H1 (cell line): ENCODE results near the gene DOCK1.

Experiments
- BCL11A ChIP-seq, 2 experiments: IDR thresholded peaks; one replicate each; pipeline ENCODE4 v1.6.1; 2011; ENCODE audit warnings: low read depth in 2 of 2, low read length in 2 of 2, mild to moderate bottlenecking in 2 of 2
- CTCF ChIP-seq, 3 experiments: IDR thresholded peaks; 1 replicate in 2 of 3; 2 replicates in 1 of 3; pipeline versions ENCODE4 v1.5.1 to v1.6.1; 2011; ENCODE audit warnings: low read length in 3 of 3, mild to moderate bottlenecking in 3 of 3, inconsistent platforms in 2 of 3, low read depth in 1 of 3, moderate library complexity in 1 of 3; ENCODE audit not compliant: insufficient read depth in 1 of 3; ENCODE audit errors: control extremely low read depth in 1 of 3
- EP300 ChIP-seq, 2 experiments: IDR thresholded peaks; 1 replicate in 1 of 2; 2 replicates in 1 of 2; pipeline ENCODE4 v1.6.1; 2011 to 2012; ENCODE audit warnings: low read depth in 2 of 2, low read length in 2 of 2, mild to moderate bottlenecking in 2 of 2, borderline replicate concordance in 1 of 2, inconsistent platforms in 1 of 2, moderate library complexity in 1 of 2
- EZH2 ChIP-seq: fragments of 200-600 bp; sonication (generic); IDR thresholded peaks from 2 replicates; pipeline ENCODE4 v1.7.1; 2012; ENCODE audit warnings: low read depth, mild to moderate bottlenecking, moderate library complexity, low read length, inconsistent platforms; ENCODE audit not compliant: severe bottlenecking
- KDM4A ChIP-seq: IDR thresholded peaks from one replicate; pipeline ENCODE4 v1.7.1; 2012; ENCODE audit warnings: low read depth, mild to moderate bottlenecking, moderate library complexity, low read length, inconsistent platforms; ENCODE audit not compliant: severe bottlenecking
- NRF1 ChIP-seq: IDR thresholded peaks from 2 replicates; pipeline ENCODE4 v1.6.1; 2011; ENCODE audit warnings: mild to moderate bottlenecking, low read depth, low read length, improper control_type of control experiment
- POLR2A ChIP-seq, 2 experiments: IDR thresholded peaks; 1 replicate in 1 of 2; 2 replicates in 1 of 2; pipeline ENCODE4 v1.6.1; 2011; ENCODE audit warnings: low read depth in 2 of 2, low read length in 2 of 2, mild to moderate bottlenecking in 2 of 2; ENCODE audit errors: control extremely low read depth in 1 of 2
- POLR2AphosphoS5 ChIP-seq: IDR thresholded peaks from 2 replicates; pipeline ENCODE4 v1.6.1; 2011; ENCODE audit warnings: low read depth, low read length
- TAF1 ChIP-seq: IDR thresholded peaks from 2 replicates; pipeline ENCODE4 v1.6.1; 2011; ENCODE audit warnings: mild to moderate bottlenecking, low read depth, low read length
- TF ChIP-seq, protein P1 (sequence below): IDR thresholded peaks from 2 replicates; pipeline ENCODE4 v1.6.1; 2012; ENCODE audit warnings: inconsistent platforms
- TF ChIP-seq, protein P2 (sequence below): IDR thresholded peaks from 2 replicates; pipeline ENCODE4 v1.6.1; 2012; ENCODE audit warnings: low read length, inconsistent platforms

- no peak for TF ChIP-seq EP300 (IDR thresholded peaks at IDR 0.05; ENCODE audit: borderline replicate concordance in 1 of 2, low read depth in 2 of 2, low read length in 2 of 2)
- TF ChIP-seq CTCF (IDR thresholded peaks at IDR 0.05; ENCODE audit: control extremely low read depth in 1 of 3, insufficient read depth in 1 of 3, low read depth in 1 of 3, low read length in 3 of 3), result no peak
- TF ChIP-seq, protein P1, sequence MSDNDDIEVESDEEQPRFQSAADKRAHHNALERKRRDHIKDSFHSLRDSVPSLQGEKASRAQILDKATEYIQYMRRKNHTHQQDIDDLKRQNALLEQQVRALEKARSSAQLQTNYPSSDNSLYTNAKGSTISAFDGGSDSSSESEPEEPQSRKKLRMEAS, result no peak
- no peak for TF ChIP-seq POLR2A (IDR thresholded peaks at IDR 0.05; ENCODE audit: control extremely low read depth in 1 of 2, low read depth in 2 of 2, low read length in 2 of 2)
- TF ChIP-seq BCL11A (IDR thresholded peaks at IDR 0.05; ENCODE audit: low read depth in 2 of 2, low read length in 2 of 2), result no peak
- no peak for TF ChIP-seq KDM4A
- TF ChIP-seq, protein P2, sequence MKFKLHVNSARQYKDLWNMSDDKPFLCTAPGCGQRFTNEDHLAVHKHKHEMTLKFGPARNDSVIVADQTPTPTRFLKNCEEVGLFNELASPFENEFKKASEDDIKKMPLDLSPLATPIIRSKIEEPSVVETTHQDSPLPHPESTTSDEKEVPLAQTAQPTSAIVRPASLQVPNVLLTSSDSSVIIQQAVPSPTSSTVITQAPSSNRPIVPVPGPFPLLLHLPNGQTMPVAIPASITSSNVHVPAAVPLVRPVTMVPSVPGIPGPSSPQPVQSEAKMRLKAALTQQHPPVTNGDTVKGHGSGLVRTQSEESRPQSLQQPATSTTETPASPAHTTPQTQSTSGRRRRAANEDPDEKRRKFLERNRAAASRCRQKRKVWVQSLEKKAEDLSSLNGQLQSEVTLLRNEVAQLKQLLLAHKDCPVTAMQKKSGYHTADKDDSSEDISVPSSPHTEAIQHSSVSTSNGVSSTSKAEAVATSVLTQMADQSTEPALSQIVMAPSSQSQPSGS, result no peak
- TF ChIP-seq NRF1, result no peak
- no peak for TF ChIP-seq TAF1
- no peak for TF ChIP-seq POLR2AphosphoS5
- no peak for TF ChIP-seq EZH2
These were observed 243.6 kb downstream of the DOCK1 start for GRCh38 chr10:127148933-127149220.
